Urinary bladder (tissue), 4 donors: ENCODE data around the gene TMOD2. TPM values are rescaled to one million over a fixed set of nuclear protein-coding genes. Genes with fewer than 3 reads are reported as not detected.
A peak's percentile ranks its signal among the peaks of the same experiment; 100 is the strongest.

Experiments
- DNase-seq: peaks from one replicate; pipeline ENCODE4 v3.0.0-alpha.2; 2015; ENCODE audit errors: extremely low spot score
- H3K27ac ChIP-seq: one replicate; pipeline ENCODE4 v1.5.1; 2013; ENCODE audit warnings: low read depth, mild to moderate bottlenecking, moderate library complexity
- H3K36me3 ChIP-seq: one replicate; pipeline ENCODE4 v1.6.1; 2013; ENCODE audit warnings: mild to moderate bottlenecking, moderate library complexity; ENCODE audit not compliant: insufficient read depth
- H3K4me1 ChIP-seq: one replicate; pipeline ENCODE4 v1.6.1; 2013; ENCODE audit warnings: mild to moderate bottlenecking, moderate library complexity; ENCODE audit not compliant: insufficient read depth
- H3K4me3 ChIP-seq: one replicate; pipeline ENCODE4 v1.5.1; 2013; ENCODE audit warnings: low read depth, low read length
- WGBS: extraction: QIAGEN DNeasy Blood & Tissue Kit; methylation state at CpG from one replicate; pipeline ENCODE4 v1.1.7; 2013; 5-methylcytosine and 5-hydroxymethylcytosine counted together
- polyA plus RNA-seq: library from polyadenylated mRNA; stranded (reverse); fragments of 200-250 nt; gene quantifications from one replicate; pipeline ENCODE4 v1.2.3, GENCODE V29; 2013
- total RNA-seq: library from RNA; depleted of rRNA; stranded (reverse); fragments of >200 nt; gene quantifications from one replicate; pipeline ENCODE4 v1.2.3, GENCODE V29; 2014
- donor health status: healthy with polysubstance abuse.
- donor health status: healthy.

The TMOD2 gene
- total RNA-seq, result 34.0 TPM
- 5.7 TPM for polyA plus RNA-seq

DNA sequence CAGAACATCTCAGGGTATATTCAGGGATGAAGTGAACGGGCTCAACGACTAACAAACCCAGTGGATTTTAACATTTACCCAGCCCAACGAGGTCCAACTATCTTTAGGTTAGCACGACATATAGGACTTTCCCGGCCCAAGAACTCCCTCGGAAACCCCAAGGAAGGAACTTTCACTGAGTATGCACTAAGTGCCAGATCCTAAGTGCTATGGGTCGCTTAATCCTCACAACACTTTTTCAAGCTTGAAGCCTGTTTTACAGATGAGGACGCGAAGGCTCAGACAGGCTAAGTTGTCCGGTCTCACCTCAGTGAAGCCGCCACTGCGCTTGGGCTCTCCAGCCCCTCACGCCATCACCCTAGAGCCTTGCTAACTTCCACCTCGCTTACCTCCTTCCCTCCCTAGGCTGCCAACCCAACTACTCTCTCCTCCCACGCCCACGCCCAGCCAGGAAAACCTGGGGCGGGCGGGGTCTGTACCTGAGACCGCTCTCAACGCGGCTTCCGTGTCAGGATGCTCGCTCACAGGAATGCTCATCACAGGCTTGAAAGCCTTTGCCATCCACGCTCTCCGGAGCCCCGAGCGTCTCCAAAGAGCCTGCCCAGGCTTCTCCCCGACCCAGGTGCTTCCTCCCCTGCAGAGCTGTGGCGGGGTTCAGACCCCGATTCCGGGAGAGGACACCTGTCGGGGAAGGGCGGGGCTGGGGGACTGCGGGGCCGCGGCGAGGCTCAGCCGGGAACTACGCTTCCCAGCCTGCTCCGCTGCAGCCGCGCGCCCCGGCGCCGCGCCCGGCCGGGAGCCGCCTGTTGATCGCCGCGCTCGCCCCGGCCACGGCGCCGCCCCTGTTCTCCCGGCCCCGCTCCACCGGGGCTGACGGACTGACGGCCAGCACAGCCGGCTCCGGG is at the start of gene TMOD2:
Gene TMOD2, plus strand, starts transcription at position 806 of the 905 bp plus-strand sequence. CDS start 14,845 bp downstream, outside the sequence.
- no peak for DNase-seq
- H3K36me3 ChIP-seq, result no peaks in the 10 kb centered on the region
- WGBS, result 6% methylated on average over 65 of the region's 65 CpGs
- H3K27ac ChIP-seq, result no peak within 1 kb of the TSS
- peak within 1 kb of the TSS; percentile 94 for H3K4me3 ChIP-seq
- H3K4me1 ChIP-seq, result peaks cover 2% of the 10 kb centered on the region

DNA sequence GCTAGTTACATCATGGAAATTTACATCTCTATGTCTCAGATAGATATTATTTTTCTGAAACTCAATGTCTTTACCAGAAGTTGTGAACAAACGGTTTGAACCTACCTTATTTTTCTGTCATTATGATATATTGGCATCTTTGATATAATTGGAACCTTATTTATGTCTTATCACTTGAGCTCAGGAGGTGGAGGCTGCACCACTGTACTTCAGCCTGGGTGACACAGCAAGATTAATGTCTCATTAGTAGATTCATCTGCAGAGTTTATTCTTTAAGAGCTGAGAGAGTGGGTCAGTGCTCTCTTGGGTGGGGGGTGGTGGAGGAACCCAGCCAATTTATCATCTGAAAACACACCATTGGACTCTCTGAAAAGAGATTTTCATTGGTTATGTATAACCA is 48.7 kb upstream of the TMOD2 start:
- H3K4me1 ChIP-seq, result no peaks in the 10 kb centered on the region
- H3K27ac ChIP-seq, result no peak overlapping the region
- no peak overlapping the region for H3K4me3 ChIP-seq
- H3K36me3 ChIP-seq, result no peaks in the 10 kb centered on the region
- 60% methylated on average over 1 of the region's 1 CpG for WGBS
- no peak for DNase-seq

DNA sequence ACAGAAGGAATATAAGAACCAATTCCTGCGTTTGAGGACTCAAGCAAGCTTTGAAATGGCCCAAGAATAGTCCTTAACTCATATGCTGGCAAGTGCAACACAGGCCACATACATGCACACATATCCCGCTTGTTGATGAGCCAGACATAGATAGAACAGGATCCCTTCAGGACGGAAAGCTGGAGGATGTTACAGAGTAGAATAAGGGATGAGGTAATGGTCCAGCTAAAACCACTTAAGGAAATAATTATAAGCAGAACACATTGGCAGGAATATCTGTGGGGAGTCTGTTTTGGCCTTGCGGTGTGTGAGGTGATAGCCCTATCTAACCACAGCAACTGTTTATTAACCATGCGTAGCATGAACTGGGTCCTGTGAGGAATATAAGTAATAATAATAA is 45.1 kb upstream of the TMOD2 start:
- H3K27ac ChIP-seq, result no peak overlapping the region

DNA sequence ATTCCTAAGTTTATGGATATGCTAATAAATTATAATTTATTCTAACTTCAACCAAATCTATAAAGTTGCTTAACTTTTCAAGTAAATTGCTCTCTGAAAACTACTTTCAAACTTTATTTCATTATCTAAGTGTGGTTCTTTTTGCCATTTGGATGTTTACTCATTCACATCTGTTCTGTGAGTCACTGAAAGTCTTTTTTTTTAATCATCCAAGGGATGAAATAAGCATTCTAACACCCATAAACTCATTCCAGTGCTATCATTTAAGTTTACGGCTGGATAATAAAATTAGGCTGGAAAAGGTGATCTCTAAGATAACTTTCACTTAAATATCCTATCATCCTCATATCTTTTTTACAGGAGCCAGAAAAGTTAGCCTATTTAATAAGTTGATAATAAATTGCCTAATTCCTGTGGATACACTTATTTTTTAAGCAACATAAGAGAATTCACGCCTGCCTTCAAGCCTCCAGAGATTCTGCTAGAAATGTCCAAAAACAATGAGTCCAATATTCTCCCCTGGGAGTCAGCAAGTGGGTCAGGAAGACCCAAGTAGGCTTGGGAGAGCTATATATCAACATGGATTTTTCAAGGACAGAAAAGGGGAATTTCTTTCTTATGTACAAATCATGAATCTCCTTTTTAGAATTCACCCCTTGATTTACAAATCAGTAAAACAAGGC is 44.3 kb upstream of the TMOD2 start:
- Histone ChIP-seq H3K4me1 (no peaks in the 10 kb centered on the region), H3K27ac (no peak overlapping the region), H3K36me3 (no peaks in the 10 kb centered on the region), H3K4me3 (no peak overlapping the region)
- no peak for DNase-seq
- 64% methylated on average over 2 of the region's 2 CpGs for WGBS

More for the DNA sequence above, 45.1 kb upstream of the TMOD2 start:
- no peak overlapping the region for H3K4me3 ChIP-seq
- H3K36me3 ChIP-seq, result no peaks in the 10 kb centered on the region
- WGBS, result 59% methylated on average over 5 of the region's 5 CpGs
- H3K4me1 ChIP-seq, result no peaks in the 10 kb centered on the region
- DNase-seq, result peak; percentile 49

DNA sequence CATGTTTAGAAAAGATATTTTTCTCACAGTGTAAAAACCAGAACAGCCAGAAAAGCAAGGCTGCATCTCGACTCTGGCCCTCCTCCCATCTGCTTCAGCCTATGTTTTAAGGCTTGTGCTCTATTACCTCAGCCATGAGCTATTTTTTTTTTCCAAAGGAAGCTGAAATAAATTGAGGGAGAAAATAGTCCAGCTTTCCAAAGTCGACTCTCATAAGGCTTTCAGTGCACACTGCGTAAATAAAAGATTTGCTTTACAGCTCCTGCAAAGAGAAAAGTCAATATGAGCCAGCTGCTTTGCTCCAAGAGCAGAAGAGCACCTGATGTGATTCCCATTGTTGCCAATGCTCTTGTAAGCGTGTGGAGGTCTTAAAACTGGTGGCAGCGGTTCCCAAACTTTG is 43.4 kb upstream of the TMOD2 start:
- no peak overlapping the region for H3K4me3 ChIP-seq
- no peak overlapping the region for H3K27ac ChIP-seq
- DNase-seq, result peak; percentile 62
- 25% methylated on average over 5 of the region's 5 CpGs for WGBS
- H3K4me1 ChIP-seq, result no peaks in the 10 kb centered on the region
- H3K36me3 ChIP-seq, result no peaks in the 10 kb centered on the region

DNA sequence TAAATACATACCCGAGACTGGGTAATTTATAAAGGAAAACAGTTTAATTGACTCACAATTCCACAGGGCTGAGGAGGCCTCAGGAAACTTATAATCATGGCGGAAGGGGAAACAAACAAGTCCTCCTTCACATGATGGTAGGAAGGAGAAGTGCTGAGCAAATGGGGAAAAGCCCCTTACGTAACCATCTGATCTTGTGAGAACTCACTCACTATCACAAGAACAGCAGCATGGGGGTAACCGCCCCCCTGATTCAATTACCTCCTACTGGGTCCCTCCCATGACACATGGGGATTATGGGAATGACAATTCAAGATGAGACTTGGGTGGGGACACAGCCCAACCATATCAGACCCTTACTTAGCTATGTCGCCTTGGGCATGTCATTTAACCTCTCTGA is 42.4 kb upstream of the TMOD2 start:
- no peaks in the 10 kb centered on the region for H3K36me3 ChIP-seq
- 87% methylated on average over 5 of the region's 5 CpGs for WGBS
- no peak overlapping the region for H3K27ac ChIP-seq

DNA sequence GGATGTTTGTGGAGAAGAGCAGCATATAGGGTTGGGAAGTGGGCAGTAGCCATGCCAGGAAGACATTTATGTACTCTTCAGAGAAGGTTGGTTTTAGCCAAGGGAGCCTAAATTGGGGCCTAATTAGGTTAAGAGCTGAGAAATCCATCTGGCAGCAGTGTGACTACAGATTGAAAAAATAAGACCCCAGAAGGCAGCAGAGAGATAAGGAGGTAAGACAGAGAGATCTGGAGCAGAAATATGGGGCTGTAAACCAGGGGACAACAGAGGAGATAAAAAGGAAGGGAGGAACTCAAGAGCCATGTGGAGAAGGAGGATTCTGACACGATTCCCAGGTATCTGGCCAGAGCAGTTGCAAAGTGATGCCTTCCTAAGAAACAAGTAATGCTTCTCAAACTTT is 37.2 kb upstream of the TMOD2 start:
- no peak for DNase-seq
- no peak overlapping the region for H3K4me3 ChIP-seq
- WGBS, result 79% methylated on average over 1 of the region's 1 CpG
- no peaks in the 10 kb centered on the region for H3K36me3 ChIP-seq
- no peak overlapping the region for H3K27ac ChIP-seq
- no peaks in the 10 kb centered on the region for H3K4me1 ChIP-seq

More for the DNA sequence above, 42.4 kb upstream of the TMOD2 start:
- DNase-seq, result no peak
- H3K4me3 ChIP-seq, result no peak overlapping the region
- H3K4me1 ChIP-seq, result no peaks in the 10 kb centered on the region

DNA sequence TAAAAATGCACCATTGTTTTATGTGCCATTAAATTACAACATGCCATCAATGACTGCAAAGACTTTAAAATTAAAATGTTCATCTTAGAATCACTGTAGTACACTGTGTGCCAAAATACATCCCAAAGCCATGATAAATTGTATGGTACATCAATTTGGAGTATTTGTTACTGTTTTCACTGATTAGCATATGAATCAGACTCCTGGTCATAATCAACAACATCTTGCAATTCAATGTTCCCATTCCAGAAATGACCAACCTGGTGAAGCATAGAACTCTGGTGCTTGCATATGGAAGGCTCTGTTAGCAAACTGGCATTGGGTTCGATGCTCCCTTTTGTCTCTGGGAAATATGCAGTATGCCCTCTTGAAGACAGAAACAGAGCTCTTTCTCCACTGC is 36.5 kb upstream of the TMOD2 start:
- Histone ChIP-seq H3K36me3 (no peaks in the 10 kb centered on the region), H3K4me3 (no peak overlapping the region), H3K27ac (no peak overlapping the region), H3K4me1 (no peaks in the 10 kb centered on the region)
- no peak for DNase-seq
- WGBS, result 93% methylated on average over 1 of the region's 1 CpG

DNA sequence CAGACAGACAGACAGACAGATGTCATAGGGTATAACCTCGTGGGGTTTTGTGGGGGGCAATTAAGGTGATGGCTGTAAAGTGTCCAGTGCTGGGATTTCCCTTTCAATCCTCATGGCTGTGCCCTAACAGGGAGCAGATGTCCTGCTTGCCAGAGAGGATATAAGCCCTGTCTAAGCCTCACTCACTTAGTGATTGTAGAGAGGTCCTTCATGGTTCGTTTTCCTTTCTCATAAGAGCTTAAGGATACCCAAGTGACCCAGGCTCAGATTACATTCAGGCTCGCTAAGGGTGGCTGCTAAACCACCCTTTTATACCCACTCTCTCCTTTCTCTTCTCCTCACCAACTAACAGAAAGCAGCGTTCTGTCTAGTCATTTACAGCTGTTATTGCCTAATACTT is 33.2 kb upstream of the TMOD2 start:
- no peaks in the 10 kb centered on the region for H3K36me3 ChIP-seq
- H3K4me3 ChIP-seq, result no peak overlapping the region
- 47% methylated on average over 4 of the region's 4 CpGs for WGBS
- DNase-seq, result no peak
- H3K27ac ChIP-seq, result no peak overlapping the region
- H3K4me1 ChIP-seq, result no peaks in the 10 kb centered on the region

DNA sequence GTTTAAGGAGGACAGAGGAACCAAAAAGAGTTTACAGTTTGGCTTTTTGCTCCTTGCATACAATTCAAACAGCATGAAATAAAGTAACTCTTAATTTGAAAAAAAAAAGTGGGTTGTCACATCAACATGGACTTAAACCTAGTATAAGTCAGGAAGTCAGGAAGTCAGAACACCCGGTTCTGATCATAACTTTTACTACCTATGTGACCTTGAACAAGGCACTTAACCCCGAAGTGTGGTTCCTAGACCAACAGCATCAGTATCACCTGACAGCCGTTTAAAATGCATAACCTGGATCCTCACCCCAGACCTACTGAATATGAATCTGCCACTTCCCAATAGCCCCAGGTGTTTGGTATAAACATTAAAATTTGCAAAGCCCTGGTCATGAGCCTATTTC is 32.7 kb upstream of the TMOD2 start:
- 56% methylated on average over 3 of the region's 3 CpGs for WGBS
- DNase-seq, result no peak
- no peaks in the 10 kb centered on the region for H3K36me3 ChIP-seq

DNA sequence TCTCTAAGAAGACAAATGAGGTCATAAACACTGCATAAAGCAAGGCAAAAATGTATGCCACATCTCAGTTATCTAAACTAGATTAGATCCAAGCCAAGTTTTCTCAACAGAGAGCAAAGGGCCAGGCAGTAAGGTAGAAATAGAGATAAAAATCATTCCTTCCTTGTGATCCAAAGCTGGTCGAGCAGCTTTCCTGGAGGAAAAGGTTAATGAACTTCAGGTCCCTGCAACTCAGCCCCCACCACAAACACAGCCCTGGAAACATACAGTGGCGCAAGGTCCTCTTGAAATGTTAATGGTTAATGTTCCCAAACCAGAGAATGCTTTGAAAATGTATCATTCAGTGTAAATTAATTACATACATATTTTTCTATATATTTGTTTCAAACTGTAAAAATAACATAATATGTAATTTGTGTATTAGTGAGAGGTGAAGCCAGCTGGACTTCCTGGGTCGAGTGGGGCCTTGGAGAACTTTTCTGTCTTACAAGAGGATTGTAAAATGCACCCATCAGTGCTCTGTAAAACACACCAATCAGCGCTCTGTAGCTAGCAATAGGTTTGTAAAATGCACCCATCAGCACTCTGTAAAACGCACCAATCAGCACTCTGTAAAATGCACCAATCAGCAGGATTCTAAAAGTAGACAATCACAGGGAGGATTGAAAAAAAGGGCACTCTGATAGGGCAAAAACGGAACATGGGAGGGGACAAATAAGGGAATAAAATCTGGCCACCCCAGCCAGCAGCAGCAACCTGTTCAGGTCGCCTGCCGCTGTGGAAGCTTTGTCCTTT is 31.0 kb upstream of the TMOD2 start:
- no peaks in the 10 kb centered on the region for H3K4me1 ChIP-seq
- no peaks in the 10 kb centered on the region for H3K36me3 ChIP-seq
- no peak overlapping the region for H3K27ac ChIP-seq
- no peak for DNase-seq
- WGBS, result 79% methylated on average over 8 of the region's 8 CpGs
- H3K4me3 ChIP-seq, result no peak overlapping the region

More for the DNA sequence above, 32.7 kb upstream of the TMOD2 start:
- no peak overlapping the region for H3K4me3 ChIP-seq
- no peaks in the 10 kb centered on the region for H3K4me1 ChIP-seq
- no peak overlapping the region for H3K27ac ChIP-seq

DNA sequence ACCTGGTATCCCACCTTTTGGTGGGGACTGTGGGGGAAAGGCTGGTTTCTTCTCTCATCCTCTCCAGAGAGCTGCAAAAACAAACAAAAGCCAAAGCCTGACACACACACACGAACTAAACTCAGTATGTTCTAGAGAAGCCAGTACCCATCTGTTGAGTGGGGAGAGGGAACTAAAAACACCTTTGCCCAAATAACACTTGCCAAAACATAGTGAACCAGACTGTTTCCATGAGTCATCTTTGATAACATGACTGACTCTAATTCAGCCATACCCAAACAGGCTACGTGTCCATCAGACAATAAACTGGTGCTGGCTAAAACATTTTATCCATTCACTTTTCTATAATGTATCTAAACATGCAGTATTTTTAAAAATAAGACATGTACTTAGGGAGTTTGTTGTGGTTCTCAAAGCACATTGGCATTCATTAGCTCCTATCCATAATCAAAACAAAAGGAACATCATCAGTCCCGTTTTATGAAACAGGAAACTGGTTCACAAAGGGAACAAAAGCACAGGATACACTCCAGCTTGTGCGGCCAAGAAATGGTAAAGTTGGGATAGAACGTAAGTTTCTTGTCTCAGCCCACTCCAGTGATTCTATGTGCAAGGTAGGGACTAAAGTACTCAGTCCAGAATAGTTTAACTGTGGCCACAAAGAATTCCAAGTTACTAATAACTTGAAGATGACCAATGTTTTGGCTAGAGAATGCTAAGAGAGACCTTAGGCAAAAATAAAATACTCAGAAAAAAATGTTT is 30.0 kb upstream of the TMOD2 start:
- WGBS, result 83% methylated on average over 5 of the region's 5 CpGs
- no peak overlapping the region for H3K27ac ChIP-seq
- no peaks in the 10 kb centered on the region for H3K4me1 ChIP-seq
- DNase-seq, result no peak
- no peaks in the 10 kb centered on the region for H3K36me3 ChIP-seq
- no peak overlapping the region for H3K4me3 ChIP-seq

DNA sequence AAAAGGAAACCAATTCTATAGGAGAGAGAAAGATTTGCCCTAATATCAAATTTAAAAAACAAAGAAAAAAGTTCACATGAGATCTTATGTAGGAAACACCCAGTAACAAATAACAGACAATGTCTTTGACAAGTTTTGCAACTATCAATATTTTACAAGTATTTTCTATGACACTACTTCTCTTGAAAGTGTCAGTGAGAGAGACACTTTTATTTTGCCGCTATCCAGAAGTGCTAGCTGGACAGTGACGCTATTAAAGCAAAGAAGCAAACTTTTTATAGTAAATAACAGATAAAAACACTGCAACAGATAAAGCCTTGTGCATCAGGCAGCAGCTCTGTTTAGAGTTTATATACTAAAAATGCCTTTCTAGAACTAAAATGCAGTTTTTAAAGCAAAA is 27.2 kb upstream of the TMOD2 start:
- WGBS, result 47% methylated on average over 2 of the region's 2 CpGs
- peaks cover 1% of the 10 kb centered on the region for H3K4me1 ChIP-seq
- no peak for DNase-seq
- H3K27ac ChIP-seq, result no peak overlapping the region
- no peaks in the 10 kb centered on the region for H3K36me3 ChIP-seq
- H3K4me3 ChIP-seq, result no peak overlapping the region
